SU-DHL-6 (cell line): ENCODE measurements around the gene CABP4.

ENCODE experiments used
- H2AFZ ChIP-seq: fragments of 200-600 bp; sonication (generic); 2 replicates; pipeline ENCODE4 v1.6.1; 2014; ENCODE audit warnings: low read depth, mild to moderate bottlenecking, moderate library complexity, mixed read lengths, antibody characterized with exemption, low read length; ENCODE audit not compliant: severe bottlenecking
- H3F3A ChIP-seq: fragments of 200-600 bp; shearing (Covaris generic); 2 replicates; pipeline ENCODE4 v1.6.0; 2016; ENCODE audit warnings: antibody characterized with exemption, mild to moderate bottlenecking; ENCODE audit not compliant: insufficient read depth
- H3K27ac ChIP-seq: fragments of 200-600 bp; sonication (generic); 2 replicates; pipeline ENCODE4 v1.5.1; 2016; ENCODE audit warnings: low read depth, mild to moderate bottlenecking, low read length, moderate library complexity, mixed read lengths
- H3K27me3 ChIP-seq: fragments of 200-600 bp; sonication (generic), shearing (Covaris generic); 2 replicates; pipeline ENCODE4 v1.6.0; 2014; ENCODE audit warnings: mild to moderate bottlenecking, low read length
- H3K36me3 ChIP-seq: fragments of 200-600 bp; sonication (generic); 2 replicates; pipeline ENCODE4 v1.6.1; 2014; ENCODE audit warnings: mild to moderate bottlenecking, low read length, mixed read lengths
- H3K4me2 ChIP-seq: fragments of 300-600, 200-600 bp; shearing (Covaris generic), sonication (generic); 2 replicates; pipeline ENCODE4 v1.6.0; 2014; ENCODE audit warnings: low read length, low read depth, mild to moderate bottlenecking; ENCODE audit not compliant: poor library complexity, severe bottlenecking
- H3K4me3 ChIP-seq: fragments of 200-600 bp; sonication (generic); 2 replicates; pipeline ENCODE4 v1.5.1; 2014; ENCODE audit warnings: antibody characterized with exemption, low read length, mild to moderate bottlenecking, mixed read lengths; ENCODE audit not compliant: insufficient read depth, poor library complexity, severe bottlenecking
- H3K79me2 ChIP-seq: fragments of 200-600 bp; sonication (generic); 2 replicates; pipeline ENCODE4 v1.6.1; 2014; ENCODE audit warnings: mild to moderate bottlenecking, low read length, moderate library complexity; ENCODE audit not compliant: insufficient read depth
- H3K9ac ChIP-seq: fragments of 200-600 bp; sonication (generic); 2 replicates; pipeline ENCODE4 v1.7.0; 2014; ENCODE audit warnings: mild to moderate bottlenecking, low read length
- H3K9me2 ChIP-seq: fragments of 200-600 bp; sonication (generic); replicated peaks from 2 replicates; pipeline ENCODE4 v1.6.1; 2014; ENCODE audit warnings: low read length; ENCODE audit not compliant: insufficient read depth
- H3K9me3 ChIP-seq: fragments of 200-600 bp; sonication (generic); 2 replicates; pipeline ENCODE4 v1.6.1; 2014; ENCODE audit warnings: low read length, mixed read lengths; ENCODE audit not compliant: insufficient read depth
- H4K20me1 ChIP-seq: fragments of 200-600 bp; sonication (generic); 2 replicates; pipeline ENCODE4 v1.6.1; 2014; ENCODE audit warnings: low read depth, mild to moderate bottlenecking, antibody characterized with exemption, low read length, moderate library complexity, mixed read lengths
- EZH2phosphoT487 ChIP-seq: fragments of 200-600 bp; sonication (generic), shearing (Covaris generic); conservative IDR thresholded peaks from 2 replicates; pipeline ENCODE4 v1.6.1; 2018; ENCODE audit warnings: mild to moderate bottlenecking, antibody characterized with exemption, low read length, moderate library complexity, mixed read lengths
- TF ChIP-seq, protein P1 (sequence below): fragments of 200-600 bp; sonication (generic); IDR thresholded peaks from one replicate; pipeline ENCODE4 v1.5.1; 2017; ENCODE audit warnings: antibody characterized with exemption, mild to moderate bottlenecking, low read length, moderate library complexity; ENCODE audit not compliant: insufficient read depth, poor library complexity, severe bottlenecking

Gene CABP4

DNA sequence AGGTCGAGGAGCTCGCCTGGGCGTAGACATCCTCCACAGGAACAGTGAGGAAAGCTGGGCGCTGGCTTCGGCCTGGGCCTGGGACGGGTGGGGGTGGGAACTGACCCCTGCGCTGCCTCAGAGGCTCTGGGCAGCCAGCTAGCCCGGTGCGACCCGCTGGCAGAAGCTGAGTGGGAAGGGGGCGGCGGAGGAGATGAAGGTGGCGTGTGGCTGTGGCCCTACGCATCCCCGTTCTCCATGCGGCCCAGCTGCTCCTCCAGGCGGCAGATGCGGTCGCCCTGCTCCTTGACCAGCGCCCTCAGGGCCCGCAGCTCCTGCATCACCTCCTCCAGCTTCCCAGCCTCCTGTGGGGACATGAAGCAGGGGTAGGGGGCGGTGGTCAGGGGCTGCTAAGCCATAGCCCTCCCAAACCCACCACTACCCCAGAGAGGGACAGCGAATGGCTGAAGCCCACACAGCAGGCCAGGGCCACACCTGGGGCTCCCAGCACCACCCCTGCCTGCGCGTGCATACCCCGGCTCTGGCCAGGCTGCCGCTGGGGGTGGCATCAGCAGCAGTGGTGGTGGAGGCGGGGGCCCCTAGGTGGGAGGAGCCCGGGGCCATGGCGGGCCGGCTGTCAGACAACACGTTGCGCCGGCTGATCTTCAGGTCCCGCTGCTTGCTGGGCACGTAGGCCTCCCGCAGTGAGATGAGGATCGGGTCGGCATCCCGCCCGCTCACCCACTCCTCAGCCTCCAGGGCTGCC is 16.8 kb upstream of the CABP4 start:
- peak overlapping the region; percentile 96 for H3K4me3 ChIP-seq
- TF ChIP-seq, protein P1, sequence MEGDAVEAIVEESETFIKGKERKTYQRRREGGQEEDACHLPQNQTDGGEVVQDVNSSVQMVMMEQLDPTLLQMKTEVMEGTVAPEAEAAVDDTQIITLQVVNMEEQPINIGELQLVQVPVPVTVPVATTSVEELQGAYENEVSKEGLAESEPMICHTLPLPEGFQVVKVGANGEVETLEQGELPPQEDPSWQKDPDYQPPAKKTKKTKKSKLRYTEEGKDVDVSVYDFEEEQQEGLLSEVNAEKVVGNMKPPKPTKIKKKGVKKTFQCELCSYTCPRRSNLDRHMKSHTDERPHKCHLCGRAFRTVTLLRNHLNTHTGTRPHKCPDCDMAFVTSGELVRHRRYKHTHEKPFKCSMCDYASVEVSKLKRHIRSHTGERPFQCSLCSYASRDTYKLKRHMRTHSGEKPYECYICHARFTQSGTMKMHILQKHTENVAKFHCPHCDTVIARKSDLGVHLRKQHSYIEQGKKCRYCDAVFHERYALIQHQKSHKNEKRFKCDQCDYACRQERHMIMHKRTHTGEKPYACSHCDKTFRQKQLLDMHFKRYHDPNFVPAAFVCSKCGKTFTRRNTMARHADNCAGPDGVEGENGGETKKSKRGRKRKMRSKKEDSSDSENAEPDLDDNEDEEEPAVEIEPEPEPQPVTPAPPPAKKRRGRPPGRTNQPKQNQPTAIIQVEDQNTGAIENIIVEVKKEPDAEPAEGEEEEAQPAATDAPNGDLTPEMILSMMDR: no peak
- TF ChIP-seq EZH2phosphoT487: no peak
- H3F3A ChIP-seq: peaks cover 90% of the 10 kb centered on the region
- peak overlapping the region; percentile 100 for H3K27ac ChIP-seq
- H3K9me2 ChIP-seq: no peaks in the 10 kb centered on the region
- H3K27me3 ChIP-seq: no peaks in the 10 kb centered on the region
- no peaks in the 10 kb centered on the region for H3K9me3 ChIP-seq
- H3K36me3 ChIP-seq: no peaks in the 10 kb centered on the region
- H3K9ac ChIP-seq: peak overlapping the region; percentile 100
- no peak overlapping the region for H2AFZ ChIP-seq
- H3K79me2 ChIP-seq: peaks cover 24% of the 10 kb centered on the region; the same call in 1 of the 2 replicates
- H3K4me2 ChIP-seq: peak overlapping the region; percentile 99
- H4K20me1 ChIP-seq: no peaks in the 10 kb centered on the region

DNA sequence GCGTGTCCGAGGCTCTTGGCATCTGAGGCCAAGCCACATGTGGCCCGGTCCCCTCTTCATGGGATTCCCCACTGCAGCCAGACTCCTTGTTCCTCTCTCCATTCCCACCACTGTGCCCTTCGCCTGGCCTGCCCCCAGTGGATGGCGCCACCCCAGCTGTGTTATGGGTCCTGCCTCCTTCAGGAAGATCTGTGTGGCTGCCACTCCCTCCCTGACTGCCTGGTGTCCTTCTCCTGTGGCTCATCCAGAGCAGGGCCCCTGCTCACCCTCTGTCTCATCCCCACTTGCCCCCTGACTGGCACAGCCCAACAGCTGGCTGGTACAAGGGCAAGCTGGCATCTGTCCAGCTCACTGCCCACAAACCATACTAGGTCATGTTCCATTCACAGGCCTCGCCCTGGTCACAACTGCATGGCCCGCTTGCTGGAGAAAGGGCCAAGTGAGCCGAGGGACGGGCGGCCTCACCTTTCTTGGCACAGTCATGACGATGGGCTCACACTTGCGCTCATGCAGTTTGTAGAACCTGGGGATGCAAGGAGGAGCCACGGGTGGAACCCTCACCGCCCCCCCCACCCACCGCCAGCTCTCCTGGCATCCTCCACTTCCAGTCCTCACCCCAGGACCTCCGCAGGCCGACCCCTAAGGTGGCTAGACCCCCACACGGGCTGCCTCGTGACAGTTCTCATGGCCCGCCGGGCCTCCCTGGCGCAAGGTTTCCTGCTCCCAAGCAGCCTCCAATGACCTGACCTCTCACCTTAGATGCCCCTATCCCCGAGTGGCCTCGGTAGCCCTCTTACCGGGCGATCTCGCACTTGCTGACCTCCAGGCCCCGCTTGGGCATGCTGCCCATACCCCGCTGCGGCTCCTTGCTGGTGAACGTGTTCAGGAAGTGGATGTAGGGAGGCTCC is 15.6 kb upstream of the CABP4 start:
- Histone ChIP-seq H3K4me3 (peak overlapping the region; percentile 96), H3K27me3 (no peaks in the 10 kb centered on the region), H3K27ac (peak overlapping the region; percentile 100), H3K9me2 (no peaks in the 10 kb centered on the region), H2AFZ (no peak overlapping the region), H3K9me3 (no peaks in the 10 kb centered on the region), H3K79me2 (peaks cover 24% of the 10 kb centered on the region; the same call in 1 of the 2 replicates), H3K9ac (peak overlapping the region; percentile 100), H3K36me3 (no peaks in the 10 kb centered on the region), H3K4me2 (peak overlapping the region; percentile 99), H3F3A (peaks cover 87% of the 10 kb centered on the region), H4K20me1 (no peaks in the 10 kb centered on the region)
- TF ChIP-seq, protein P1: peak; percentile 22
- no peak for TF ChIP-seq EZH2phosphoT487

DNA sequence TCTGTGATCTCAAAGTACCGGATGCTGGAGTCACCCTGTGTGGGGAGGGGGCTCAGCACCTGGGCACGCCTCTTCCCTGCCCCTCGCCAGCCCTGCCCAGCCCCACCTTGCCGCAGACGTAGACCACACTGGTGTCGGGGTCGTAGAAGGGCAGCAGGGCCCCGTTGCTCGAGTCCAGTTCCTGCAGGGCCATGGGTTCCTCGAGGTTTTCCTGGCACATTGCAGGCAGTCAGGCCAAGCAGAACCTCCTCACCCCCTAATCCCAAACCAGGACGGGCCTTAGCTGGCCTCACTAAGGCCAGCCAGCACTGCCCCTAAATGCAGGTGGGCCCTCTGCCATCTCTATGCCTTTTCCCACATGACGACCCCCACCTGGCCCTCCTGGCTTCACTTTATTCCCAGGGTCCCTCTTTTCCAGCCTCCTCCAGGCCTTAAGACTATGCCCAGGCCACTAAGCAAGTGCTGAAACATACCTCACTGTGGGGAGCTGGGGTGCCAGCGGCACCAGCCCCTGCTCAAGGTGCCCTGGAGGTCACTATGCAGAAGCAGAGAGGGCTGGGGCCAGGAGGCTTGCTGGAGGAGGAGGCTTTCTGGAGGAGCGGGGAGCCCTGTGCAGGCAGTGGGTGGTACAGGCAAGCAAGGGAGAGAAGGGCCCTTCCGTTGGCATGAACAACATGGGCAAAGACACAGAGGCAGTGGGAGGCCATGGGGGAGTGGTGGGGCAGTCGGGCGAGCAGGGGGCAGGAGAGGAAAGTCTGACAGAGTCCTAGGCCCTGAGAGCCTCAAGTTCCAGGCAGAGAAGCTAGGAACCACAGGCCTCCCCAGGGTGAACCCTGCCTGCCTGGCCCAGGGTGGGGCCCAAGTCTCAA is 14.7 kb upstream of the CABP4 start:
- Histone ChIP-seq H2AFZ (no peak overlapping the region), H3K4me3 (peak overlapping the region; percentile 96), H3K36me3 (no peaks in the 10 kb centered on the region), H3K9me3 (no peaks in the 10 kb centered on the region), H3K9ac (peak overlapping the region; percentile 100), H3F3A (peaks cover 87% of the 10 kb centered on the region), H3K79me2 (peaks cover 24% of the 10 kb centered on the region; the same call in 1 of the 2 replicates), H4K20me1 (no peaks in the 10 kb centered on the region), H3K27ac (peak overlapping the region; percentile 100), H3K9me2 (no peaks in the 10 kb centered on the region), H3K4me2 (peak overlapping the region; percentile 99), H3K27me3 (no peaks in the 10 kb centered on the region)
- TF ChIP-seq, protein P1: no peak
- no peak for TF ChIP-seq EZH2phosphoT487
